WTC11 (cell line): ENCODE measurements around the gene TNS4. TPM values are rescaled to one million over a fixed set of nuclear protein-coding genes. Genes with fewer than 3 reads are reported as not detected.

Source experiments
- ATAC-seq: fragments of 200-7000 bp; cut with Tn5 transposase; 2 replicates; pipeline ENCODE4 v1.10.0; 2021; ENCODE audit warnings: mild to moderate bottlenecking, moderate library complexity
- CTCF ChIA-PET: fragments of 300-600 bp; sonication (Branson Sonifier 250); formaldehyde crosslinking; loops from one replicate; lab custom pipeline; 2021; ENCODE audit warnings: antibody characterized with exemption; lab: Charles Lee
- POLR2A ChIA-PET: fragments of 350-600 bp; sonication (Branson Sonifier 250); formaldehyde crosslinking; loops from one replicate; lab custom pipeline; 2021; ENCODE audit warnings: antibody characterized with exemption; lab: Charles Lee
- DNase-seq: peaks from one replicate; pipeline ENCODE4 v3.0.0; 2021; ENCODE audit warnings: low spot score
- H3K27ac Mint-ChIP-seq: 2 replicates; pipeline ENCODE4 v1.8.0; 2021; ENCODE audit warnings: mixed read lengths
- H3K27me3 Mint-ChIP-seq: 2 replicates; pipeline ENCODE4 v1.8.0; 2021; ENCODE audit warnings: low read depth, mild to moderate bottlenecking, moderate library complexity, mixed read lengths
- H3K36me3 Mint-ChIP-seq: 2 replicates; pipeline ENCODE4 v1.8.0; 2021; ENCODE audit warnings: mixed read lengths
- H3K4me1 Mint-ChIP-seq: 2 replicates; pipeline ENCODE4 v1.8.0; 2022; ENCODE audit warnings: mixed read lengths
- H3K4me3 Mint-ChIP-seq: 2 replicates; pipeline ENCODE4 v1.8.0; 2021; ENCODE audit warnings: mild to moderate bottlenecking, moderate library complexity, mixed read lengths
- H3K9me3 Mint-ChIP-seq: 2 replicates; pipeline ENCODE4 v1.8.0; 2021; ENCODE audit warnings: mixed read lengths
- AFF4 ChIP-seq: sonication (generic); formaldehyde crosslinking; IDR thresholded peaks from 2 replicates; pipeline ENCODE4 v1.8.1; 2023; ENCODE audit warnings: mild to moderate bottlenecking, missing genetic modification reagents, borderline replicate concordance
- AR ChIP-seq: fragments of 250-450 bp; sonication (Bioruptor Pico); IDR thresholded peaks from 2 replicates; pipeline ENCODE4 v1.9.0; 2021; ENCODE audit warnings: mild to moderate bottlenecking
- ATF1 ChIP-seq: sonication (generic); formaldehyde crosslinking; IDR thresholded peaks from 2 replicates; pipeline ENCODE4 v1.8.1; 2023; ENCODE audit warnings: mild to moderate bottlenecking, moderate library complexity, missing genetic modification reagents
- ATF2 ChIP-seq: sonication (generic); formaldehyde crosslinking; IDR thresholded peaks from 2 replicates; pipeline ENCODE4 v1.8.1; 2022; ENCODE audit warnings: low read depth, missing genetic modification reagents, borderline replicate concordance
- FOXP1 ChIP-seq: sonication (generic); formaldehyde crosslinking; IDR thresholded peaks from 2 replicates; pipeline ENCODE4 v1.8.0; 2022; ENCODE audit warnings: missing genetic modification reagents, mild to moderate bottlenecking, moderate library complexity, borderline replicate concordance
- FOXP4 ChIP-seq: sonication (generic); formaldehyde crosslinking; IDR thresholded peaks from 2 replicates; pipeline ENCODE4 v1.8.0; 2022; ENCODE audit warnings: mild to moderate bottlenecking, missing genetic modification reagents
- MXD4 ChIP-seq: fragments of 250-450 bp; sonication (Bioruptor Pico); IDR thresholded peaks from 2 replicates; pipeline ENCODE4 v1.8.0; 2021; ENCODE audit warnings: mild to moderate bottlenecking, moderate library complexity, borderline replicate concordance
- NFATC4 ChIP-seq: fragments of 250-450 bp; sonication (Bioruptor Pico); IDR thresholded peaks from 2 replicates; pipeline ENCODE4 v1.9.0; 2021; ENCODE audit warnings: mild to moderate bottlenecking
- NFYB ChIP-seq: sonication (generic); formaldehyde crosslinking; conservative IDR thresholded peaks from 2 replicates; pipeline ENCODE4 v1.8.0; 2022; ENCODE audit warnings: low read depth, missing genetic modification reagents
- PREB ChIP-seq: sonication (generic); formaldehyde crosslinking; IDR thresholded peaks from 2 replicates; pipeline ENCODE4 v1.8.1; 2022; ENCODE audit warnings: mild to moderate bottlenecking, missing genetic modification reagents, moderate library complexity, borderline replicate concordance
- RELA ChIP-seq: sonication (generic); formaldehyde crosslinking; IDR thresholded peaks from 2 replicates; pipeline ENCODE4 v1.8.1; 2022; ENCODE audit warnings: missing genetic modification reagents, mild to moderate bottlenecking, borderline replicate concordance
- SMAD3 ChIP-seq: sonication (generic); formaldehyde crosslinking; IDR thresholded peaks from 2 replicates; pipeline ENCODE4 v1.8.0; 2022; ENCODE audit warnings: missing genetic modification reagents, mild to moderate bottlenecking, borderline replicate concordance
- SP1 ChIP-seq: sonication (generic); formaldehyde crosslinking; conservative IDR thresholded peaks from 2 replicates; pipeline ENCODE4 v1.8.1; 2022; ENCODE audit warnings: missing genetic modification reagents
- TCF7 ChIP-seq: sonication (generic); formaldehyde crosslinking; IDR thresholded peaks from 2 replicates; pipeline ENCODE4 v1.8.0; 2022; ENCODE audit warnings: mild to moderate bottlenecking, low read depth, missing genetic modification reagents, moderate library complexity
- USF1 ChIP-seq: sonication (generic); formaldehyde crosslinking; IDR thresholded peaks from 2 replicates; pipeline ENCODE4 v1.8.0; 2022; ENCODE audit warnings: mild to moderate bottlenecking, missing genetic modification reagents
- ZNF219 ChIP-seq: sonication (generic); formaldehyde crosslinking; IDR thresholded peaks from 2 replicates; pipeline ENCODE4 v1.8.0; 2023; ENCODE audit warnings: missing genetic modification reagents, mild to moderate bottlenecking, borderline replicate concordance
- ZNF416 ChIP-seq: fragments of 250-450 bp; sonication (Bioruptor Pico); IDR thresholded peaks from 2 replicates; pipeline ENCODE4 v1.9.0; 2021; ENCODE audit warnings: mild to moderate bottlenecking, inconsistent platforms
- ZNF423 ChIP-seq: fragments of 250-450 bp; sonication (Bioruptor Pico); IDR thresholded peaks from 2 replicates; pipeline ENCODE4 v2.1.2; 2022; ENCODE audit warnings: mild to moderate bottlenecking, moderate library complexity
- total RNA-seq: library from RNA; stranded (reverse); gene quantifications from 3 replicates; pipeline ENCODE4 v1.2.3, GENCODE V29; 2021

The TNS4 gene
- total RNA-seq, 1 experiment from 2014 or later: 0.87 TPM

- Mint-ChIP-seq H3K27ac (0 out of 2 replicates have a peak overlapping the region, but pooled peaks have one; percentile 67), H3K4me3 (no peak overlapping the region), H3K9me3 (peaks cover 15% of the 10 kb centered on the region), H3K4me1 (peaks cover 33% of the 10 kb centered on the region), H3K27me3 (peaks cover 6% of the 10 kb centered on the region), H3K36me3 (peaks cover 20% of the 10 kb centered on the region)
- no peak for TF ChIP-seq AFF4
- no peak for TF ChIP-seq ZNF219 (CRISPR knock-in tag)
- TF ChIP-seq NFATC4 (CRISPR knock-in tag): no peak
- no peak for TF ChIP-seq ZNF416 (CRISPR knock-in tag)
- TF ChIP-seq AR (CRISPR knock-in tag): no peak
- TF ChIP-seq TCF7 (CRISPR knock-in tag): no peak
- TF ChIP-seq MXD4: no peak
- no peak for TF ChIP-seq PREB
- TF ChIP-seq ATF1 (CRISPR knock-in tag): no peak
- TF ChIP-seq NFYB (CRISPR knock-in tag): no peak
- no peak for TF ChIP-seq SMAD3 (CRISPR knock-in tag)
- no peak for TF ChIP-seq ATF2 (CRISPR knock-in tag)
- no peak for TF ChIP-seq RELA (CRISPR knock-in tag)
- no peak for TF ChIP-seq ZNF423
- no peak for TF ChIP-seq FOXP1 (CRISPR knock-in tag)
- no peak for TF ChIP-seq SP1
- TF ChIP-seq FOXP4 (CRISPR knock-in tag): no peak
- no peak for TF ChIP-seq USF1 (CRISPR knock-in tag)
- POLR2A ChIA-PET: no interaction called here
- ATAC-seq (no peak), DNase-seq (no peak)
- CTCF ChIA-PET: interaction anchor here (0.7 to 10.1 kb wide), 9 partner anchors 9 to 1667 kb away, joined by 3 to 293 read pairs (median 4); partner anchors contain the start of gene IGFBP4
These were observed 29.3 kb downstream of the TNS4 start for GRCh38 chr17:40471846-40472732.
